NOMO-1 treated with DMSO at 0.1 percent for 48 hours (cell line): Measurements from ENCODE around the gene LRRC52.
"Not testable (repeated sequence)": the region's sequence is repeated elsewhere in the genome, so short reads cannot be mapped to it uniquely, and the experiment has no call there.

Experiments used
- DNase-seq: peaks from one replicate; lab custom pipeline; 2025; ENCODE audit not compliant: unreplicated experiment; lab: John Stamatoyannopoulos, UW

Gene LRRC52

GRCh38 chr1:165580931-165581871 lies 37.4 kb downstream of the LRRC52 start:
- DNase-seq: no peak

GRCh38 chr1:165581926-165582325 lies 38.1 kb downstream of the LRRC52 start:
- no peak for DNase-seq

GRCh38 chr1:165586398-165586797 lies 42.6 kb downstream of the LRRC52 start:
- no peak for DNase-seq

GRCh38 chr1:165591391-165591790 lies 47.6 kb downstream of the LRRC52 start:
- not testable (repeated sequence) for DNase-seq

GRCh38 chr1:165592945-165593823 lies 49.4 kb downstream of the LRRC52 start:
- peak; percentile 57 for DNase-seq

DNA sequence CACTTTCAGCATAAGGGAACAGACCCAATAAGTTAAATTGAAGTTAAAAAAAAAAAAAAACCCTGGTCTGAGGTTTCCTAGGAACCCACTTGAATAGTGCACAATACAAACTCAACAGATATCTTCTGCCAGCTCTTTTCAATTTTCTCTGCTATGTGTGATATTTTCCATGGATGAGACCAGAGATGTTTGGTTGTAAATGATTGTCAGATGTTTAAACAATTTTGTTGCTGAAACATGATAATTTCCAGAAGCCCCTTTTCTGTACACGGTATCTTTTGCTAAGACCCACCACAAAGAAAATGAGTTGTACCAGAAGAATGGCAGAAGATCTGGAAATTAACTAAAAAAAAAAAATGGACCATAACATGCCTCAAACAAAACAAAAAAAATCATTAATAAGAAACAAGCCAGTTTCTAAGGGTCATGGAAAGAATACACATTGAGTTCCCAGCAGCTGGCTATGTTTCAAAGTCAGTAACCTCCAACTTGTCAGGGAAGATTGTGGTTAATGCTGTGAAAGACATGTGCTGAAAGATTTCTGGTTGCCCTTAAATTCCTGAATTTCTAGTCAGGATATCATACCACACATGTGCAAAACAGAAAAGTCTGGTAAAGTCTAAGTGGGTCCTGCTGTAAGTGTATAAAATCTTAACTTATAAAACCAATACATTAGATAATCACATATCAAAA lies 51.6 kb downstream of the LRRC52 start:
- no peak for DNase-seq

- DNase-seq: peak; percentile 94
These were observed 54.3 kb downstream of the LRRC52 start for GRCh38 chr1:165597883-165598675.

GRCh38 chr1:165598676-165599059 lies 54.9 kb downstream of the LRRC52 start:
- no peak for DNase-seq

DNA sequence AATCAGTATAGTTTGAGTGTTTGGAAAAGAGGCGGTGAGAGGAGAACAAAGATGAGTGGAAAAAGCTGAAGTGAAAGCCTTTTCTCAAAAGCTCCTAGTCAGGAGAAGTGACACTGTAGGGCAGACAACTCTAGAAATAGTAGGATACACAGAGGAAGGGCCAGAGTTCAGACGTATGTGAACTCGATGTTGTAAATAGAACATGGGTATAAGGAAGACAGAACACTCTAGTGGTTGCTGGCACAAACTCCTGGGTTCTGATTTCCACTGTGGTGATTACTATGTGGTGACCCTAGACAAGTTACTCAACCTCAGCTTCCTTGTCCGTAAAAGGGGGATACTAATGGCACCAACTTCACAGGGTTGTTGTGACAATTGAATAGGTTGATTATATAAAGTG lies 57.0 kb downstream of the LRRC52 start:
- peak; percentile 54 for DNase-seq

DNA sequence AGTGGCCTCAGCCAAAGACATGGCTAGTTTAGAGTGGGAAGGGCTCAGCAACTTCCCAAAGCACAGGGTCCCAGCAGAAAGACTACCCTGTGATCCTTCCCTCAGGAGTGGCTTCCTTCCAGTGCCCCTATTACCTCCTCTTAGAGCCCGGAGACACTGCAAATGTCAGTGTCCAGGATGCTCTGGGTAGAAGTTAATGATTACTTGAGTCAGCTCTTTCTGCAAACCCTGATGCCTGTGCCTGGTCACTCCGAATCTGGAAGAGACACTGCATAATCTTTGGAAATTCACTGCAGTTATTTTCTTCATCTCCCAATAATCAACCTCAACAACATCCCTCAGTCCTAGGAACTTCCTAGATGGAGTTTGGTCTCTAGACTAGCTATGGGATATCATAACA lies 60.0 kb downstream of the LRRC52 start:
- no peak for DNase-seq

DNA sequence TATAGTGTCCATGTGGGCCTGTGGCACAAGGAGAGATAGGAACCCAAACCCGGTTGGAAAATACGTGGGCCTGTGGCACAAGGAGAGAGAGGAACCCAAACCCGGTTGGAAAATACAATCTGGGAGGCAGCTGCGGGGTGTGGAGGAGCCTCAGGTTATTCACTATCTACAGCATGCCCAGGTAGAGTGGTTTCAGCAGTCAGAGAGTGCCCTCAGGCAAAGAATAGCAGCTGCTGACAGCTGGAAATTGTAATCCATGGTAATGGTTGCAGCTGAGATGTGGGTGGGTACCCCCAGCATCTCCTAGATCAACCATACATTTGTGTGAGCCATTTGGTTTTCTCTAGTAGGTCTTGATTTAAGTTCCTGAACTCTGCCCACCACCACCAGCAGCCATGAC lies 61.4 kb downstream of the LRRC52 start:
- no peak for DNase-seq

GRCh38 chr1:165606676-165607075 lies 62.9 kb downstream of the LRRC52 start:
- not testable (repeated sequence) for DNase-seq

- DNase-seq: peak; percentile 34
These were observed 67.1 kb downstream of the LRRC52 start for GRCh38 chr1:165610866-165611265.

GRCh38 chr1:165612062-165612461 lies 68.3 kb downstream of the LRRC52 start:
- DNase-seq: no peak
